BJ (cell line): ENCODE results near the gene CTSZ. TPM values are rescaled to one million over a fixed set of nuclear protein-coding genes. Genes with fewer than 3 reads are reported as not detected.
"Not testable (repeated sequence)": the region's sequence is repeated elsewhere in the genome, so short reads cannot be mapped to it uniquely, and the experiment has no call there.

Source experiments
- CTCF ChIA-PET: fragments of 350-600 bp; formaldehyde crosslinking; extraction: SDS; loops from one replicate; lab custom pipeline; 2021; ENCODE audit warnings: antibody characterized with exemption, inconsistent platforms; lab: Yijun Ruan, JAX
- POLR2A ChIA-PET: fragments of 300-600 bp; sonication (Branson Sonifier 250); formaldehyde crosslinking; extraction: SDS; loops from one replicate; lab custom pipeline; 2021; ENCODE audit warnings: antibody characterized with exemption; lab: Charles Lee
- DNase-seq: peaks from one replicate; pipeline ENCODE4 v3.0.0-alpha.2; 2011; ENCODE audit warnings: low read depth
- H3K27me3 ChIP-seq: 2 replicates; pipeline ENCODE4 v1.6.0; 2011; ENCODE audit warnings: low read length; ENCODE audit not compliant: control insufficient read depth, insufficient read depth
- H3K36me3 ChIP-seq: 2 replicates; pipeline ENCODE4 v1.5.1; 2011; ENCODE audit warnings: low read length; ENCODE audit not compliant: control insufficient read depth, insufficient read depth
- H3K4me3 ChIP-seq: 2 replicates; pipeline ENCODE4 v1.5.1; 2011; ENCODE audit warnings: low read depth, mild to moderate bottlenecking, control low read depth, low read length
- CTCF ChIP-seq: IDR thresholded peaks from 2 replicates; pipeline ENCODE4 v1.5.1; 2011; ENCODE audit warnings: low read depth, mild to moderate bottlenecking, control low read depth, inconsistent platforms, low read length, moderate library complexity; ENCODE audit not compliant: insufficient read depth
- polyA plus RNA-seq: library from polyadenylated mRNA; depleted of rRNA; stranded (reverse); fragments of >200 nt; gene quantifications from 2 replicates; pipeline ENCODE4 v1.2.3, GENCODE V29; 2011

Gene CTSZ
- polyA plus RNA-seq, 1 experiment: 288 TPM

- DNase-seq: no peak
- H3K4me3 ChIP-seq: no peak overlapping the region
- ChIA-PET POLR2A (no interaction called here), CTCF (interaction anchor here (0.6 kb wide), 1 partner anchor 250 kb away, joined by 3 read pairs; no protein-coding TSS in a partner anchor)
- no peak for TF ChIP-seq CTCF
- H3K36me3 ChIP-seq: no peaks in the 10 kb centered on the region
- H3K27me3 ChIP-seq: peaks cover 3% of the 10 kb centered on the region; the same call in 1 of the 2 replicates
These were observed 35.6 kb downstream of the CTSZ start for GRCh38 chr20:58971429-58971828.

DNA sequence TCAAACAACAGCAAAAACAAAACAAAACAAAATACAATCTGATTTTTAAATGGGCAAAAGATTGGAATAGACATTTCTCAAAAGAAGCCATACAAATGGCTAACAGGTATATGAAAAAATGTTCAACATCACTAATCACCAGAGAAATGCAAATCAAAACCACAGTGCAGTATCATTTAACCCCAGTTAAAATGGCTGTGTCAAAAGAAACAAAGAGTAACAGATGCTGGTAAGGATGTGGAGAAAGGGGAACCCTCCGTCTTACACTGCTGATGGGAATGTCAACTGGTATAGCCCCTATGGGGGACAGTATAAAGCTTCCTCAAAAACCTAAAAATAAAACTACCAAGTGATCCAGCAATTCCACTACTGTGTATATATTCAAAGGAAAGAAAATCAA is 36.9 kb downstream of the CTSZ start:
- DNase-seq: no peak
- TF ChIP-seq CTCF: no peak
- Histone ChIP-seq H3K27me3 (peaks cover 3% of the 10 kb centered on the region; the same call in 1 of the 2 replicates), H3K36me3 (no peaks in the 10 kb centered on the region), H3K4me3 (no peak overlapping the region)
- ChIA-PET CTCF (no interaction called here), POLR2A (no interaction called here)

DNA sequence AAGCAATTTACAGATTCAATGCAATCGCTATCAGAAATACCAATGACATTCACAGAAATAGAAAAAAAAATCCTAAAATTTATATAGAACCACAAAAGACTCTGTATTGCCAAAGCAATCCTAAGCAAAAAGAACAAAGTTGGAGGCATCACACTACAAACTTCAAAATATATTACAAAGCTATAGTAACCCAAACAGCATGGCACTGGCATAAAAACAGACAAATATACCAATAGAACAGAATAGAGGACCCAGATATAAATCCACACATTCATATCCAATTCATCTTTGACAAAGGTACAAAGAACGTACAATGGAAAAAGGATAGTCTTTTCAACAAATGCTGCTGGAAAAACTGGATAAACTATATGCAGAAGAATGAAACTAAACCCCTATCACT is 37.6 kb downstream of the CTSZ start:
- no peaks in the 10 kb centered on the region for H3K36me3 ChIP-seq
- H3K4me3 ChIP-seq: no peak overlapping the region
- TF ChIP-seq CTCF: no peak
- ChIA-PET CTCF (no interaction called here), POLR2A (no interaction called here)
- H3K27me3 ChIP-seq: peaks cover 3% of the 10 kb centered on the region; the same call in 1 of the 2 replicates
- no peak for DNase-seq

DNA sequence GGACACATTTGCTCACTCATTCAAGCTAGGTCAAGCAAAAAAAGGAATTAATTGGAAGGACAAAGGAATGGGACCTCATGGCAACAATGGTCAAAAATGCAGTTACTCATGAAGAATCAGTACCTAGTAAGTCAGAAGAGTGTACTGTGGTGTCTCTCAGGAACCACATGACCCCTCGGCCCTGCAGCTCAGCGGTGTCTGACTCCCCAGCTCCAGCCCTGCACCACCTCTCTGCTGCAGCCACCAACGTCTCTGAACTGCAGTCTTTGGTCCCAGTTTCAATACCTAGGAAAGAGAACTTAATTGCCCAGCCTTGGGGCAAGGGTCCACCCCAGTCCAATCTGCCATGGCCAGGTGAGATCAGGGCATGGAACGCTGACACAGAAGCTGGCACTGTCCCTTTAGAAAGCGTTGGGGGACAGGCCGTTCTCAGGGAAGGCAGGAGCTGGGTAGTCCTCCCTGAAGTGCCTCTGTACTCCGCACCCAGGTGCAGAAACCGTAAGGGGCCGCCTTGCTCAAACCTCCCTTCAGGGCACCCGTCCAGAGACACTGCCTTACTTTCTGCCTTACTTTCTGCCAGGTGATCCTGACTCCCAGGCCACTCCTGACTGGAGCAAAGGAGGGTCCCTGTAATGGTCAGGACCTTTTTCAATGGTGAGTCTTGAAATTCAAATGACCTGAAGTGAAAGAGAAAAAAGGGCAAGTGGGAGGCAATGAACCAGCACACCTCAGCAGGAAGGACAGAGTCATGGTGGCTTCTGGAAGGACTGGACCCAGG is 39.2 kb downstream of the CTSZ start:
- Histone ChIP-seq H3K4me3 (no peak overlapping the region), H3K27me3 (peaks cover 5% of the 10 kb centered on the region; the same call in 1 of the 2 replicates), H3K36me3 (no peaks in the 10 kb centered on the region)
- POLR2A ChIA-PET: no interaction called here
- DNase-seq: no peak
- TF ChIP-seq CTCF: no peak
- CTCF ChIA-PET: no interaction called here

DNA sequence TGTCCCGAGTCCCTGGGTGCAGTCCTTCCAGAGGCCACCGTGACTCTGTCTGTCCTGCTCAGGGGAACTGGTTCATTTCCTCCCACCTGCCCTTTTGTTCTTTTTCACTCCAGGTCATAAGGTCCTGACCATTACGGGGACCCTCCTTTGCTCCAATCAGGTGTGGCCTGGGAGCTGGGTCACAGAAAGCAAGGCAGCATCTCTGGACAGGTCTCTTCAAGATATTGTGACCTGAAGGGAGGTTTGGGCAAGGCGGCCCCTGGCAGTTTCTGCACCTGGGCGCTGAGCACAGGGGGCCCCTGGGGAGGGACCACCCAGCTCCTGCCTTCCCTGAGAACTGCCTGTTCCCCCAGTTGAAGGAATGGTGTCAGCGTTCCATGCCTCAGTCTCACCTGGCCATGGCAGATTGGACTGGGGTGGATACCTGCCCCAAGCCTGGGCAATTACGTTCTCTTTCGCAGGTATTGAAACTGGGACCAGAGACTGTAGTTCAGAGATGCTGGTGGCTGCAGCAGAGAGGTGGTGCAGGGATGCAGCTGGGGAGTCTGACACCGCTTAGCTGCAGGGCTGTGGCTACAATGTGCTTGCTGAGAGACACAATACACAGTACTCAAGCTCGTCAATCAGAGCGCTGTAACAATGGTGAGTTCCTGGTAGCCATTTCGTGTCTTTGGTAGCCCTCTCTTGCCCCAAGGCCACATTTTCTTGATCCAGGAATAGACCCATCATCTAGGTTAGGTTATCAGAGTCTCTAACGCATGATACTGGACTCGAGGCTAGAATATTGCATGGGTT is 41.6 kb downstream of the CTSZ start:
- Histone ChIP-seq H3K36me3 (no peaks in the 10 kb centered on the region), H3K27me3 (peaks cover 5% of the 10 kb centered on the region), H3K4me3 (no peak overlapping the region)
- TF ChIP-seq CTCF: no peak
- POLR2A ChIA-PET: no interaction called here
- CTCF ChIA-PET: no interaction called here
- no peak for DNase-seq

- H3K36me3 ChIP-seq, DNase-seq, POLR2A ChIA-PET, H3K4me3 ChIP-seq, CTCF ChIA-PET, H3K27me3 ChIP-seq: not testable (repeated sequence)
These were observed 43.1 kb downstream of the CTSZ start for GRCh38 chr20:58963922-58964321.
